ENCODE results near the gene TUBE1.

Gene TUBE1

GRCh38 chr6:112034616-112034995 lies 52.7 kb downstream of the TUBE1 start:
- Histone ChIP-seq H3K27me3 (ENCODE audit: insufficient read depth, insufficient read length) (no peaks in the 10 kb centered on the region), H3K9ac (ENCODE audit: insufficient read length, low read depth) (no peak overlapping the region), H3K36me3 (ENCODE audit: insufficient read depth, insufficient read length, low read length) (no peaks in the 10 kb centered on the region), H3K4me3 (ENCODE audit: insufficient read length, low read depth) (no peak overlapping the region), H3K4me1 (ENCODE audit: insufficient read depth, insufficient read length) (no peaks in the 10 kb centered on the region), H3K9me3 (ENCODE audit: insufficient read depth, low read length) (no peaks in the 10 kb centered on the region)
- no peak for DNase-seq (ENCODE audit: low read depth, low spot score)
- no peak for TF ChIP-seq ZNF274 (IDR thresholded peaks at IDR 0.05; ENCODE audit: low read depth, low read length)
- no peak for TF ChIP-seq YY1 (IDR thresholded peaks at IDR 0.05; ENCODE audit: insufficient read depth, insufficient read length)
- TF ChIP-seq SUZ12 (IDR thresholded peaks at IDR 0.05; ENCODE audit: extremely low read depth, insufficient read depth, insufficient read length): no peak

GRCh38 chr6:112033791-112034615 lies 53.3 kb downstream of the TUBE1 start:
- no peak for DNase-seq (ENCODE audit: low read depth, low spot score)
- H3K9me3 ChIP-seq (ENCODE audit: insufficient read depth, low read length): no peaks in the 10 kb centered on the region
- TF ChIP-seq YY1 (IDR thresholded peaks at IDR 0.05; ENCODE audit: insufficient read depth, insufficient read length) (no peak), SUZ12 (IDR thresholded peaks at IDR 0.05; ENCODE audit: extremely low read depth, insufficient read depth, insufficient read length) (no peak), ZNF274 (IDR thresholded peaks at IDR 0.05; ENCODE audit: low read depth, low read length) (no peak)
- H3K27me3 ChIP-seq (ENCODE audit: insufficient read depth, insufficient read length): no peaks in the 10 kb centered on the region
- H3K36me3 ChIP-seq (ENCODE audit: insufficient read depth, insufficient read length, low read length): no peaks in the 10 kb centered on the region
- H3K4me1 ChIP-seq (ENCODE audit: insufficient read depth, insufficient read length): no peaks in the 10 kb centered on the region
- no peak overlapping the region for H3K9ac ChIP-seq (ENCODE audit: insufficient read length, low read depth)
- no peak overlapping the region for H3K4me3 ChIP-seq (ENCODE audit: insufficient read length, low read depth)

DNA sequence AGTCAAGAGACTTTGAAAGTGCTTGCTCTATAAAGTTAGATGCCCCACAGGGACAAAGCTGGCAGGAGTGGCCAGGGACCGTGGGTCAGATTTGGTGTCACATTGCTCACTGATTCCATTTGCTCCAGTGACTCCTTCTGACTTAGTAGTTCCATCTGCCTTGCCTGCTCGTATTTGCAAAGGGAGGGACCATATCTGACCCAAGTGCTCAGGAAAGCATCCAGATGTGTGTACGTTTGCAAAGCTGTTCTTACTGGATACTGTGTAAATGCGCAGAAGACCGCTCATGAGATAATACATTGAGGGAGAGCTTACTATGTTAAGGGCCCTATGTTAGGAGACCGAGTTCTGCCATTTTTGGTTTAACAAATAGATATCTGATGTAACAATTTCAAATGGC lies 54.6 kb downstream of the TUBE1 start:
- DNase-seq (ENCODE audit: low read depth, low spot score): no peak
- H3K9ac ChIP-seq (ENCODE audit: insufficient read length, low read depth): no peak overlapping the region
- H3K9me3 ChIP-seq (ENCODE audit: insufficient read depth, low read length): no peaks in the 10 kb centered on the region
- H3K4me1 ChIP-seq (ENCODE audit: insufficient read depth, insufficient read length): no peaks in the 10 kb centered on the region
- TF ChIP-seq ZNF274 (IDR thresholded peaks at IDR 0.05; ENCODE audit: low read depth, low read length) (no peak), SUZ12 (IDR thresholded peaks at IDR 0.05; ENCODE audit: extremely low read depth, insufficient read depth, insufficient read length) (no peak)
- no peaks in the 10 kb centered on the region for H3K36me3 ChIP-seq (ENCODE audit: insufficient read depth, insufficient read length, low read length)
- no peaks in the 10 kb centered on the region for H3K27me3 ChIP-seq (ENCODE audit: insufficient read depth, insufficient read length)
- H3K4me3 ChIP-seq (ENCODE audit: insufficient read length, low read depth): no peak overlapping the region

- no peak for DNase-seq (ENCODE audit: low read depth, low spot score)
Measured at GRCh38 chr6:112031960-112032359, 55.3 kb downstream of the TUBE1 start.

DNA sequence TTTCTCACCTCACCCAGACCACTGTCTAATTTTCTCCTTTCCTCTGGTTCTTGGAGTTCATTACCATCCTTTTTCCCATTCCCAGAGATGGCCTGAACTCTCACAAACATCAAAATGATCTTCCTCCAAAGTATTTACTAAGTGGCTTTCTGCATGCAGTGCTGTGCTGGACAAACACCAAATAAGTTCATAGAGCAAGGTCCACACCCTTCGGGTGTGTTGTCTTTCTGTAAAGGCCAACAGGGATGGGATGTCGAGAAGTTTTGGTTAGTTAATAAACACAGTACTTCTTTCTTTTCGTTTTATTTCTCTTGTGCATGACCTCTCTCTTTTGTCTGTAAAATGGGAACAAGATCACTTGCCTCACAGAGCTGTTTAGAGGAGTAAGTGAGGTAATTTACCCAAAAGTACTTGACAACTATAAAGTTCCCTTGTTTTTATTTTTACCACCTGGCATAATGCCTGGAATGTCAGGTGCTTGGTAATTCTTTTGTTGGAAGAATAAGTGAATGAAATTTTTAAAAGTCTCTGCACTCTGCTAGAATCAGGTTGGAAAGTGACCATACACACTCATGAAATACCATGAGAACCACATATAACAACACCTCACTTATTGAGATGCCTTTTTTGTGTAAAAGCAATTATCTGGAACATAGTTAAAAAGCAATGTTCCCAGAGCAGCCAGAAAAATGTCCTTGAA lies 56.2 kb downstream of the TUBE1 start:
- Histone ChIP-seq H3K9ac (ENCODE audit: insufficient read length, low read depth) (no peak overlapping the region), H3K27me3 (ENCODE audit: insufficient read depth, insufficient read length) (no peaks in the 10 kb centered on the region), H3K9me3 (ENCODE audit: insufficient read depth, low read length) (no peaks in the 10 kb centered on the region), H3K36me3 (ENCODE audit: insufficient read depth, insufficient read length, low read length) (no peaks in the 10 kb centered on the region), H3K4me3 (ENCODE audit: insufficient read length, low read depth) (no peak overlapping the region), H3K4me1 (ENCODE audit: insufficient read depth, insufficient read length) (no peaks in the 10 kb centered on the region)
- DNase-seq (ENCODE audit: low read depth, low spot score): no peak
- TF ChIP-seq SUZ12 (IDR thresholded peaks at IDR 0.05; ENCODE audit: extremely low read depth, insufficient read depth, insufficient read length) (no peak), ZNF274 (IDR thresholded peaks at IDR 0.05; ENCODE audit: low read depth, low read length) (no peak), YY1 (IDR thresholded peaks at IDR 0.05; ENCODE audit: insufficient read depth, insufficient read length) (no peak)

More at GRCh38 chr6:112031960-112032359, 55.3 kb downstream of the TUBE1 start:
- no peak for TF ChIP-seq SUZ12 (IDR thresholded peaks at IDR 0.05; ENCODE audit: extremely low read depth, insufficient read depth, insufficient read length)
- TF ChIP-seq YY1 (IDR thresholded peaks at IDR 0.05; ENCODE audit: insufficient read depth, insufficient read length): no peak
- TF ChIP-seq ZNF274 (IDR thresholded peaks at IDR 0.05; ENCODE audit: low read depth, low read length): no peak
- Histone ChIP-seq H3K4me3 (ENCODE audit: insufficient read length, low read depth) (no peak overlapping the region), H3K36me3 (ENCODE audit: insufficient read depth, insufficient read length, low read length) (no peaks in the 10 kb centered on the region), H3K4me1 (ENCODE audit: insufficient read depth, insufficient read length) (no peaks in the 10 kb centered on the region), H3K9ac (ENCODE audit: insufficient read length, low read depth) (no peak overlapping the region), H3K27me3 (ENCODE audit: insufficient read depth, insufficient read length) (no peaks in the 10 kb centered on the region), H3K9me3 (ENCODE audit: insufficient read depth, low read length) (no peaks in the 10 kb centered on the region)

DNA sequence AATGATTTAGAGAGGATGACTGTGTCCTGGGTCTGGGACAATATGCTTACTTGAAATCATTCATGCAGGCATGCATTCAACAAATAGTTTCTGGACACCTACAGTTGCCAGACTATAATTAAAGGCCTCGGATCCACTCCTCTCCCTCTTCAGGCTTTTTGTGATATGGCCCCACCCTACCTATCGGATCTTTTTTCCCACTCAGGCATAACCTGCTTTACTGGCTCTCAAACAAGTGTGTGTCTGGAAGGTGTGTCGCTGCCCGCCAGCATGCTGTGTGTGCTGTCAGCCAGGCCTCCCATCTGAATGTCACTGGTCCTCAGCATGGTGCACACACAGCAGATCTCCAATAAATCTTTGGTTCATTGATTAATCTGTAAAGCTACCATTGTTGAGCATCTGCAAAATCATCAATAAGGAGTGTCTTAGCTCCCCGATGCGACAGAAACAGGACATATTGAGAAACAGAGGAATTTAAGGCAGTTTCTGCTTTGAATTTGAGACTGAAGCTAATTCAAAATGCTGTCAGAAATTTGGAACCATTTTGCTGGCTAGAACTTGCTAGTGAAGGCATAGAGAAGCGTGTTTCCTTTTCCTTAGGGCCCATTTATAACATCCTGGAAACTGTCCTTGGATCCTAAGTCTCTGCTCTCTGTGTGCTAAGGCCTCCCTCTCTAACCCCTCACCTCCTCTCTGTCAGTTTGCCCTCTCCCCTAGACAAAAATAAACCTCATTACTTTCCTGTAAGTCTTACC lies 56.9 kb downstream of the TUBE1 start:
- Histone ChIP-seq H3K4me1 (ENCODE audit: insufficient read depth, insufficient read length) (no peaks in the 10 kb centered on the region), H3K9ac (ENCODE audit: insufficient read length, low read depth) (no peak overlapping the region), H3K27me3 (ENCODE audit: insufficient read depth, insufficient read length) (no peaks in the 10 kb centered on the region), H3K36me3 (ENCODE audit: insufficient read depth, insufficient read length, low read length) (no peaks in the 10 kb centered on the region), H3K9me3 (ENCODE audit: insufficient read depth, low read length) (no peaks in the 10 kb centered on the region), H3K4me3 (ENCODE audit: insufficient read length, low read depth) (no peak overlapping the region)
- no peak for TF ChIP-seq YY1 (IDR thresholded peaks at IDR 0.05; ENCODE audit: insufficient read depth, insufficient read length)
- no peak for TF ChIP-seq ZNF274 (IDR thresholded peaks at IDR 0.05; ENCODE audit: low read depth, low read length)
- TF ChIP-seq SUZ12 (IDR thresholded peaks at IDR 0.05; ENCODE audit: extremely low read depth, insufficient read depth, insufficient read length): no peak
- no peak for DNase-seq (ENCODE audit: low read depth, low spot score)
